K562 (cell line): Measurements from ENCODE around the gene PNKD. TPM values are rescaled to one million over a fixed set of nuclear protein-coding genes. Genes with fewer than 3 reads are reported as not detected.

Experiments
- ATAC-seq: fragments of 200-7000 bp; cut with Tn5 transposase; 3 replicates; pipeline ENCODE4 v1.9.1; 2020; ENCODE audit warnings: moderate library complexity
- BruUV-seq: library from RNA; stranded (reverse); fragments of 400-500 nt; replicated peaks from 2 replicates; lab custom pipeline; 2021; lab: Mats Ljungman, UMichigan
- CTCF ChIA-PET: fragments of 300-600 bp; formaldehyde crosslinking; extraction: SDS; loops from one replicate; lab custom pipeline; 2021; ENCODE audit warnings: low intra/inter-chr PET ratio; lab: Yijun Ruan, JAX
- POLR2A ChIA-PET: fragments of 300-600, 350-650 bp; sonication (Branson Sonifier 250); formaldehyde crosslinking; extraction: SDS; loops from one replicate; lab custom pipeline; 2021; ENCODE audit warnings: antibody characterized with exemption, inconsistent platforms; lab: Yijun Ruan, JAX
- DNase-seq, 4 experiments: peaks; one replicate each; pipeline versions ENCODE4 v3.0.0 to v3.0.0-alpha.2; 2011 to 2018; ENCODE audit warnings: low spot score in 3 of 4, mixed read lengths in 3 of 4; ENCODE audit errors: extremely low read depth in 1 of 4
- FAIRE-seq: peaks from 2 replicates; lab custom pipeline; 2011; peaks lifted over from hg19 to GRCh38; lab: Jason Lieb, UNC
- H2AFZ ChIP-seq: 2 replicates; pipeline ENCODE4 v1.6.0; 2011; ENCODE audit warnings: low read depth, low read length, control low read depth, inconsistent platforms
- H3K27ac ChIP-seq: fragments of 200-600 bp; 3 replicates; pipeline ENCODE4 v1.8.0; 2011; ENCODE audit warnings: low read depth, mild to moderate bottlenecking, control low read depth, inconsistent platforms, low read length, moderate library complexity, mixed read lengths; ENCODE audit errors: extremely low read depth
- H3K27me3 ChIP-seq, 2 experiments: fragments of 300-600 bp in 1 of 2; 2 replicates in 1 of 2; 3 replicates in 1 of 2; pipeline versions ENCODE4 v1.6.0 to v1.8.0; 2011; ENCODE audit warnings: inconsistent platforms in 2 of 2, low read length in 2 of 2, mild to moderate bottlenecking in 1 of 2, mixed read lengths in 1 of 2, moderate library complexity in 1 of 2; ENCODE audit not compliant: control insufficient read depth in 2 of 2, insufficient read depth in 2 of 2
- H3K36me3 ChIP-seq: fragments of 300-600 bp; 3 replicates; pipeline ENCODE4 v1.8.0; 2011; ENCODE audit warnings: mild to moderate bottlenecking, low read length, inconsistent platforms; ENCODE audit not compliant: control insufficient read depth, insufficient read depth
- H3K4me1 ChIP-seq, 2 experiments: fragments of 200-600 bp in 1 of 2; replicated peaks in 1 of 2; 2 replicates in 1 of 2; 3 replicates in 1 of 2; pipeline versions ENCODE4 v1.5.1 to v1.8.0; 2011; ENCODE audit warnings: inconsistent platforms in 2 of 2, low read length in 2 of 2, mild to moderate bottlenecking in 1 of 2, mixed read lengths in 1 of 2, moderate library complexity in 1 of 2; ENCODE audit not compliant: control insufficient read depth in 2 of 2, insufficient read depth in 2 of 2
- H3K4me2 ChIP-seq: 2 replicates; pipeline ENCODE4 v1.6.1; 2011; ENCODE audit warnings: low read length, control low read depth, inconsistent platforms, mixed read lengths; ENCODE audit not compliant: insufficient read depth
- H3K4me3 ChIP-seq: fragments of 200-600 bp; sonication (generic), shearing (Covaris generic); 2 replicates; pipeline ENCODE4 v1.5.1; 2016; ENCODE audit warnings: control low read depth, inconsistent platforms
- H3K79me2 ChIP-seq: fragments of 200-600 bp; 3 replicates; pipeline ENCODE4 v1.8.0; 2011; ENCODE audit warnings: low read length, inconsistent platforms; ENCODE audit not compliant: control insufficient read depth, insufficient read depth
- H3K9ac ChIP-seq, 2 experiments: 2 replicates each; pipeline versions ENCODE4 v1.6.0 to v1.6.1; 2011; ENCODE audit warnings: low read depth in 2 of 2, low read length in 2 of 2, control low read depth in 1 of 2, inconsistent platforms in 1 of 2, mild to moderate bottlenecking in 1 of 2, mixed read lengths in 1 of 2; ENCODE audit not compliant: insufficient read depth in 1 of 2
- H3K9me1 ChIP-seq: one replicate; pipeline ENCODE4 v1.6.0; 2011; ENCODE audit warnings: inconsistent platforms, mild to moderate bottlenecking, low read length, moderate library complexity; ENCODE audit not compliant: control insufficient read depth, insufficient read depth
- H3K9me3 ChIP-seq: replicated peaks from 2 replicates; pipeline ENCODE4 v1.5.1; 2011; ENCODE audit warnings: low read depth, low read length, inconsistent platforms; ENCODE audit not compliant: control insufficient read depth, insufficient read depth
- H4K20me1 ChIP-seq: replicated peaks from 2 replicates; pipeline ENCODE4 v1.6.1; 2011; ENCODE audit warnings: low read length, inconsistent platforms, mixed read lengths; ENCODE audit not compliant: control insufficient read depth, insufficient read depth
- ETV5 ChIP-seq: sonication (generic); formaldehyde crosslinking; IDR thresholded peaks from 2 replicates; pipeline ENCODE4 v1.4.0; 2020; ENCODE audit warnings: low read depth, mild to moderate bottlenecking, missing genetic modification reagents
- NFIC ChIP-seq: fragments of 450-650 bp; IDR thresholded peaks from 2 replicates; pipeline ENCODE4 v1.6.1; 2017; ENCODE audit warnings: mild to moderate bottlenecking, inconsistent platforms
- NFIX ChIP-seq: fragments of 250-450 bp; sonication (Bioruptor Pico); IDR thresholded peaks from 2 replicates; pipeline ENCODE4 v1.4.0; 2020; ENCODE audit warnings: low read depth, mild to moderate bottlenecking, moderate library complexity
- NR1H2 ChIP-seq: sonication (generic); formaldehyde crosslinking; IDR thresholded peaks from 2 replicates; pipeline ENCODE4 v1.4.0; 2020; ENCODE audit warnings: mild to moderate bottlenecking, missing genetic modification reagents
- RBM25 ChIP-seq: fragments of 200-400 bp; formaldehyde crosslinking; IDR thresholded peaks from 2 replicates; pipeline ENCODE4 v1.6.1; 2018; ENCODE audit warnings: low read length, low read depth, moderate library complexity; ENCODE audit not compliant: severe bottlenecking
- SPI1 ChIP-seq: IDR thresholded peaks from 2 replicates; pipeline ENCODE4 v1.6.1; 2011; ENCODE audit warnings: low read depth, low read length, control low read depth, borderline replicate concordance
- WGBS: fragments of 100-300 bp; shearing (Covaris generic); methylation state at CpG from one replicate; pipeline ENCODE4 v1.1.6; 2016; ENCODE audit warnings: low coverage, mixed read lengths; ENCODE audit not compliant: insufficient coverage; ENCODE audit errors: missing lambda C conversion rate; 5-methylcytosine and 5-hydroxymethylcytosine counted together
- in situ Hi-C: fragments of 300-500 bp; cut with MboI; formaldehyde crosslinking; loops from 4 replicates; pipeline ENCODE4 v1.15.0; 2018; ENCODE audit warnings: inconsistent platforms, mixed read lengths
- intact Hi-C: fragments of 100-400 bp; cut with micrococcal nuclease; formaldehyde crosslinking; loops from 2 replicates; pipeline ENCODE4 v1.14.2; 2022
- polyA plus RNA-seq, 8 experiments: library from polyadenylated mRNA; depleted of rRNA in 4 of 8; stranded (reverse) in 5 of 8; unstranded in 3 of 8; fragments of >200 nt; fragmentation: Nextera tagmentation in 2 of 8; fragmentation: Illumina TruSeq in 1 of 8; extraction: Ambion mirVana in 2 of 8; extraction: Trizol in 1 of 8; gene quantifications; 2 replicates each; pipeline versions ENCODE4 v1.2.1 to v1.2.3, GENCODE V29; 2011 to 2014; ENCODE audit warnings: inconsistent platforms in 1 of 8, missing spikeins in 1 of 8
- total RNA-seq, 7 experiments: library from RNA; depleted of rRNA in 6 of 7; stranded (reverse); fragments of >200 nt in 6 of 7; fragmentation: Illumina TruSeq in 2 of 7; extraction: Trizol in 2 of 7; gene quantifications; 2 replicates each; pipeline versions ENCODE4 v1.2.1 to v1.2.3, GENCODE V29; 2011 to 2021; ENCODE audit warnings: low replicate concordance in 1 of 7

PNKD gene
- total and polyA plus RNA-seq, 9 of the 15 experiments (the other 6 are each of a cell fraction or from before 2014, with no cell fraction given), result 26.0 to 105 (median 60.1) TPM

GRCh38 chr2:218319813-218320365 is 49.6 kb downstream of the PNKD start:
- Histone ChIP-seq H3K9me1 (peaks cover 4% of the 10 kb centered on the region), H3K27me3 (no peaks in the 10 kb centered on the region), H3K27ac (no peak overlapping the region), H4K20me1 (no peaks in the 10 kb centered on the region), H3K79me2 (peaks cover 14% of the 10 kb centered on the region), H3K36me3 (no peaks in the 10 kb centered on the region), H2AFZ (peak overlapping the region; percentile 9; the same call in 1 of the 2 replicates), H3K9ac (no peak overlapping the region; a peak in 1 of 4 replicates), H3K4me1 (peaks cover 29 to 35% of the 10 kb centered on the region in 2 experiments), H3K4me2 (no peak overlapping the region), H3K4me3 (no peak overlapping the region), H3K9me3 (no peaks in the 10 kb centered on the region)
- TF ChIP-seq SPI1 (0 out of 2 replicates have a peak, but pooled peaks have one; percentile 19), NFIX (CRISPR knock-in tag) (peak; percentile 86), NR1H2 (CRISPR knock-in tag) (no peak), RBM25 (peak; percentile 11), ETV5 (CRISPR knock-in tag) (no peak), NFIC (peak; percentile 99)
- ChIA-PET POLR2A (interaction anchor here (0.6 to 1.1 kb wide), 5 partner anchors 8 to 31 kb away, joined by 3 read pairs; no protein-coding TSS in a partner anchor), CTCF (no interaction called here)
- BruUV-seq, result no TSS peak
- FAIRE-seq (no peak), ATAC-seq (no peak), DNase-seq (no peak)
- in situ Hi-C loops (no loop called here), intact Hi-C loops (no loop called here)
- WGBS, result 48% methylated on average over 6 of the region's 6 CpGs
